Raji (cell line): ENCODE data around the gene PPP1CA.

Experiments used
- POLR2A ChIP-seq: IDR thresholded peaks from 2 replicates; pipeline ENCODE4 v1.6.1; 2011; ENCODE audit warnings: low read depth, low read length, control low read depth; ENCODE audit not compliant: insufficient read depth

Gene PPP1CA

GRCh38 chr11:67405688-67406339, 4.2 kb upstream of the PPP1CA start:
- TF ChIP-seq POLR2A = no peak

- TF ChIP-seq POLR2A = no peak
Observed at GRCh38 chr11:67405196-67405567, 3.5 kb upstream of the PPP1CA start.

GRCh38 chr11:67404515-67405195, 3.0 kb upstream of the PPP1CA start:
- TF ChIP-seq POLR2A = no peak

- TF ChIP-seq POLR2A = no peak
Observed at GRCh38 chr11:67400942-67401494, 640 bp downstream of the PPP1CA start.

- no peak for TF ChIP-seq POLR2A
Observed at GRCh38 chr11:67400251-67400941, 1.3 kb downstream of the PPP1CA start.

GRCh38 chr11:67398661-67399563, 2.7 kb downstream of the PPP1CA start:
- 0 out of 2 replicates have a peak, but pooled peaks have one; percentile 14 for TF ChIP-seq POLR2A

GRCh38 chr11:67397986-67398660, 3.5 kb downstream of the PPP1CA start:
- TF ChIP-seq POLR2A = no peak

GRCh38 chr11:67397536-67397935, 4.1 kb downstream of the PPP1CA start:
- no peak for TF ChIP-seq POLR2A

- TF ChIP-seq POLR2A = 0 out of 2 replicates have a peak, but pooled peaks have one; percentile 14
Observed at GRCh38 chr11:67396587-67397389, 4.9 kb downstream of the PPP1CA start.

- TF ChIP-seq POLR2A = no peak
Observed at GRCh38 chr11:67396259-67396581, 5.4 kb downstream of the PPP1CA start.

- no peak for TF ChIP-seq POLR2A
Observed at GRCh38 chr11:67395555-67396258, 6.0 kb downstream of the PPP1CA start.

- no peak for TF ChIP-seq POLR2A
Observed at GRCh38 chr11:67393990-67394389, 7.7 kb downstream of the PPP1CA start.

- TF ChIP-seq POLR2A = no peak
Observed at GRCh38 chr11:67393437-67393836, 8.2 kb downstream of the PPP1CA start.

GRCh38 chr11:67392183-67392715, 9.4 kb downstream of the PPP1CA start:
- no peak for TF ChIP-seq POLR2A
